ENCODE measurements around the gene FAM25G. TPM values are rescaled to one million over a fixed set of nuclear protein-coding genes. Genes with fewer than 3 reads are reported as not detected.

Gene FAM25G
- not detected in 2 replicates for total RNA-seq (2014; rRNA removed; shearing (Covaris generic))

DNA sequence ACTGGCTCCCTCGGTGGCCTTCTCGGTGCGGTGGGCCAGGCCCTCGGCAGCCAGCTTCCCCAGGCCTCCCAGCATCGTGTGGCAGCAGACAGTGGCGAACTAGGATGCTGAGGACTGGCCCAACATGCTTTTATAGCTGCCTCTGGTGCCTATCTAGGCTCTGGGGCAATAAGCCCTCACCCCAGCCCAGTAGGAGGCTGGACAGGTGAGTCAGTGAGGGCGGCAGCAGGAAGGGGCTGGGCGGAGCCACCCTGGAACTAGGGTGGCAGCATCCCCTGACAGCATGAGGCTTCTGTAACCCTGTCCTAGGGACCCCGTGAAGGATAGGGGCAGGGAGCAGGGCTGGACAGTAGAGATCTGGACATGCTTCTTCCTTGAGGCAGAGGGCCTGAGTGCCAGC, at the start of gene FAM25G:
Gene FAM25G (minus strand): TSS at position 101 of the 400 bp plus-strand sequence. CDS start 26 bp downstream, at position 75.

DNA sequence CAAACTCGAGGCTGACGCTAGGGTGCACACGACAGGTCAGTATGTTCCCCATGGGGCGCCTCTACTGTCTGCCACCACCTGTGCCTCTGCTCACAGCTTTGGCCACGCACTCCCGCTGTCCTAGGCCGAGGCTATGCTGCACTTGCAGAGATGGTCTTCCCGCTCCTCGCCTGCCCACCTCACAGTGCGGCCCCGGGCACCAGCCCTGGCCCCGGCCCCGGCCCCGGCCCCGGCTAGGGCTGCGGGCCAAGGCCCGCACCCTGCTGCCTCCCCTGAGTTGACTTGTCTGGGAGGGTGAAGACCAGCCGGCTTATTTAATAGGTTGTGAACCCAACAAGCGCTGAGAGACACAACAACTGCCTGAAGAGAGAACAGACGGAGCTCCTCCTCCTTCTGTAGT, 32.0 kb upstream of the FAM25G start, which contains the start of gene AGAP9:
Gene AGAP9 (minus strand): TSS at position 164 of the 400 bp plus-strand sequence. CDS start 112 bp downstream, at position 52.

DNA sequence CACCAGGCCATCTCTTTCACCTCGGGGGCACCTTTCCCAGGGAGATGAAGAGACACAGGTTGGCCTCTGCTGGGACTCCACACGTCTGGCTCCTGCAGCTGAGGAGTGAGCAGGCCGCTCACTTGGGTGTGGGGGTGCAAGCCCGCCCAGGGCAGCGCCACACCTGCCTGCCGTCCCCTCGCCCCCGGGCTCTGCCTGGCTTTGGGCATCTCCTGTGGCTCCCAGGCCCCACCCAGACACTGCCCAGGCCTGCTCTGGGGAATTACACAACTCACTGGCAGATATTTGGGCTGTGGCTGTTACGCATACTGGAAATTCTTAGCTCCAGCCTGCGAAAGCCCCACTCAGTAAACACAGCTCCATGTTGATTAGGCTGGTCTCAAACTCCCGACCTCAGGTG, 7.6 kb downstream of the FAM25G start, which contains the start of gene ANXA8:
Gene ANXA8 (minus strand): TSS at position 193 of the 400 bp plus-strand sequence. CDS start 182 bp downstream, at position 11.

Small RNAs within 50 kb of the gene (small RNA-seq; reads per million reads assigned to genes)
- gene AL591684.3: not detected
- not detected for gene RNA5SP312

Other genes with a start within 250 kb of the FAM25G start
- not detected in 2 replicates for gene GDF10, start 191.5 kb downstream of the FAM25G start, total RNA-seq (2014; rRNA removed; shearing (Covaris generic))
- not detected in 2 replicates for gene GDF2, start 169.2 kb downstream of the FAM25G start, total RNA-seq (2014; rRNA removed; shearing (Covaris generic))
- gene RBP3, start 143.3 kb downstream of the FAM25G start, total RNA-seq (2014; rRNA removed; shearing (Covaris generic)): not detected in 2 replicates
- 0.15 and 0.32 TPM in 2 replicates for gene ZNF488, start 107.4 kb downstream of the FAM25G start, total RNA-seq (2014; rRNA removed; shearing (Covaris generic))
- 0.21 and 0.34 TPM in 2 replicates for gene ANXA8, start 7.6 kb downstream of the FAM25G start, total RNA-seq (2014; rRNA removed; shearing (Covaris generic))
- 4.3 and 4.6 TPM in 2 replicates for gene AGAP9, start 31.9 kb upstream of the FAM25G start, total RNA-seq (2014; rRNA removed; shearing (Covaris generic))

All from A375 (cell line).